CD4-positive, alpha-beta T cell treated with Interleukin-10 for 1 hour (primary cell): ENCODE data around the gene COL25A1.
A peak's percentile ranks its signal among the peaks of the same experiment; 100 is the strongest.
"Not testable (repeated sequence)": the region's sequence is repeated elsewhere in the genome, so short reads cannot be mapped to it uniquely, and the experiment has no call there.

Source experiments
- DNase-seq: peaks from one replicate; pipeline ENCODE4 v3.0.0-alpha.2; 2020

The COL25A1 gene

DNA sequence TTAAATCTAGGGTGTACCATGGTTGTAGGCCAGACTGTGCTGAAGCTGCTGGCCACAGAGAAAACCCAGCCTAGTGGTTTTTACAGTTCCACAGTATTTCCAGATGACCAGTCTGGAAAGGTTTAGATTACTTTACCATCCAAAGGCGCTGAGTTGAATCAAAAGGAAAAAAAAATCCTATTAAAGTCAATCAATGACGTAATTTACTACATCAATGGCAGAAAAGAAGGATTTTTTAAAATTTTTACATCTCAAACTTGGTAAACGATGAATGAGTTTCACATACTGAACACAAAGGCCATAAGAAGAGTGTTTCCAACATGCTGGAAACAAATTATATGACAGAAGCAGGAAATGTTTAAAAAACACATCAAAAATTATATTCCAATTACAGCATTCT lies 409.0 kb downstream of the COL25A1 start:
- no peak for DNase-seq

DNA sequence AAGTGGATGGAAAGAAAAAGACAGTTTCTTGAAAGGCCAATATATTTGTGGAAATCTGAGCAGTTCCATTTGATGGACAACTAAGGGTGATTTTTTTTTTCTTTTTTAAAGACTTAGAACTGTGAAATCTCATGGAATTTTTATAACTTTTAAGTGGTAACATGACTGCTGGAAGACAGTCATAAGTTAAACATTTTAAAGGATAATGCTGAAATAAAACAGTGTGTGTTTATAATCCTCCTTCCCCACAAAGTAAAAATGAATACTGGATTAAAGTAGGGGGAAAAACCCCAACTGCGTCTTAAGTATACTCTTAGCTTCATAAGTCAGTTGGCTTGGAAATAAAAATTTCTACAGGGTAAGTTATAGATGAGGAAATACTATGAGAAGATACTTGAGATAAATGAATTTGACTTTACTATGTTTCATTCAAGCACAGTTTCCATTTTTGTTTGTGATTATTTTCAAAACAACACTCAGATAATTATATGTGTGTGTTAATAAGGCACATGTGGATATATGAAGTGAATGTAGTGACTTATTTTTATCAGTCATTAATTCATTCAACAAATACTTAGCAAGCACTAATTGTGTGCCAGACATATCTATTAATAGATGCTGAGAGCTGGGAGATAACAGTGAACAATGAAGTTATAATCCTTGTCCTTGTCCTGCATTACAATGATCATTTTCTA lies 410.4 kb downstream of the COL25A1 start:
- no peak for DNase-seq

DNA sequence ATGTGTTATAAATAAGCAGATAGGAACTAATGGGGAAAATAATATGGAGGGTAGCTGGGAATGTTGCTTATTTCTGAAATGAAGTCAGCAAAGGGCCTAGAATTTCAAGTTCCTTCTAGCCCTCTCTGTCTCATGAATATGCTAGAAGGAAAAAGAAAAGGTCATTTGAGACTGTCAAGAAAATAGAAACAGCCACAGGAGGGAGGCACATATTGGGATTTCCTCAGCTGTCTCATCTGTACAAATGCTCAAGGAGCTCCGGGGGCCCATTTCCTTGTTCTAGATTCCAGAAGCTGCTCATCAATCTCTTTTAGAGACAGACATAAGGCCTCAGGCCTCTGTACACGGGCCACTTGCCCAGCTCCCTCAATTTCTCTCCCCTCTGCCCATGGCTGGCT lies 412.0 kb downstream of the COL25A1 start:
- no peak for DNase-seq

- DNase-seq = no peak
Measured at GRCh38 chr4:108889696-108890483, 412.6 kb downstream of the COL25A1 start.

DNA sequence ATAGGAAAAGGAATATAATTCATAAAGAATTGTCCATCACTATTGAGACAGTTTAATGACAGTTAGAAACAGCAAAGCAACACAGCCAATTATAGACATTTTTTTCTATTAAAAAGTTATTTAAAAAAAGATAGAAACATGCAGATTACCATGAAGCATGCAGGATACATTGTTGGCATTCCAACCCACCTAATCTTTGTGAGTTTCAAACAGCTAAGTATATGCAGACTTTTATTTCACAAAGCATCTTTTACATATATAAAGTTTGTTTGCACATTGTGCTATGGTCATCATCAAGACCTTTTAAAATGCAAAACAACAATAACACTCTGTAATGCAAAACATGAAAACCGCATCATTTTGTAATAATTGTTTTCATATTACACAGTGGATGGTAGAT lies 413.7 kb downstream of the COL25A1 start:
- DNase-seq = no peak

DNA sequence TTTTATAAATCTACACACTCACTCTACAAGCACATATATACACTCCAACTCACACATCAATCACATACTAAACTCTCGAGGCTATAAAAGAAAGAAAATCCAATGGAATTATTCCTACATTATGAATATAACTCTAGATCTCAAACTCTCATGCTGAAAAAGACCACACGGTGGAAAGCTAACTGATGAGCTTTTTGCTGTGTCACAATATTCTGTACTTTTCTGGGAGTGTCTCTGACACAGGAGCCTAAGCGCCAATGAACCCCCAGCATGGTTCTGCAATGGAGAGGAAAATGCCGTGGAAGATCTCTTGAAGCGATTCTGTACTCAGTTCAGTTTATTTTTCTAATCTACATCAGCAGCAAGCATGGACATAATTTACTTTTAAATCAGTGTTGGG lies 415.4 kb downstream of the COL25A1 start:
- no peak for DNase-seq

DNA sequence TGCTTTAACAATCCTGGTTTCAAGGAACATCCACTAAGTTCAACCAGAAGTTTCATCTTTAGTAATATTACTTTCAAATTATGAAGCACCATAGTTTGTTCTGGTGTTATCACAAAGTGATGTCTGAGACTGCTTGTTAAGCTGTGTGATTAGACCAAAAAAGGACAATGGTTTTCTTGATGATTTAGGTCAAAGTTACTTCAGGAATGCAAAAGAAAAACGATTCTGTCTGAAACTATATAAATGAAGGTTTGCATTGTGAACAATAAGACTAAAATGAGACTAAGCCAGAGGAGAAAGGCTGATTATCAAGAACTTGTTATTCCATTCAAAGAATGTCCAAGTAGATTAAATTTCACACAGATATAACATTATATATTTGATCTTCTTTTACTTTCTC lies 417.2 kb downstream of the COL25A1 start:
- DNase-seq = no peak

DNA sequence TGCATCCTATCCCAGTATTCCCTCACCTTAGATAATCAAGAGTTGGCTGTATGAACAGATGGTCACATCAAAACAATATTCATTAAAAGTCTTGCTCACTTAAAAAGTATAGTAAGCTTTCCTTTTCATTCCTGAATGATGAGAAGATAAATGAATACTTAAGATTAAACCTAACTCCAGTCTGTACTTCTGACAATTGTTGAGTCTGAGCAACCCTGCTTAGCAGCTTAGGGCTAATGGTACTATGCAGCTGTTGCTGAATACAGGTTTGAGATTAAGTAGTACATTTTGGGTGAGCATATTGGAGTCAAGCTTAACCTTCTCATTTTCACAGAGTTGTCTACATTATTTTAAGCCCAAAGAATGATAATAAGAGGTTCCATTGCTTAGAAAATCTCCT lies 417.9 kb downstream of the COL25A1 start:
- no peak for DNase-seq

DNA sequence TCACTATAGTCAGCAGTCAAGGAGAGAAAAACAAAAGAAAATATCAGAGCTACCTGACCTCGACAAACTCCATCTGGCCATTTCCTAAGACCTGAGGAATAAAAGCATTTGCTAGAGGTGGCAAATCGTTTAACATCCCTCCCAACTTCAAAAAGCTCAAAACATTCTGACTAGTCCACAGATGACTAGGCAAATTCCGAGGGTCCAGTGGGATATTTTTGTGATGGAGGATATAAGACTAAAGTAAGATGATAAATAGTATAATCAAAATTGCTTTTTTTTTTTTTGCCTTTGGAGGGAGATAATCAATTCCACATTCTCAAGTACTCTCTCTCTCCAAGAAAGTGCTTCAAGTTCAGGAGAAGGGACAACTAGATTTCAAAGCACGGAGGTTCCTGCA lies 420.5 kb downstream of the COL25A1 start:
- no peak for DNase-seq

- no peak for DNase-seq
Measured at GRCh38 chr4:108881190-108881589, 421.3 kb downstream of the COL25A1 start.

GRCh38 chr4:108878806-108879205 lies 423.7 kb downstream of the COL25A1 start:
- no peak for DNase-seq

GRCh38 chr4:108877821-108878220 lies 424.6 kb downstream of the COL25A1 start:
- no peak for DNase-seq

DNA sequence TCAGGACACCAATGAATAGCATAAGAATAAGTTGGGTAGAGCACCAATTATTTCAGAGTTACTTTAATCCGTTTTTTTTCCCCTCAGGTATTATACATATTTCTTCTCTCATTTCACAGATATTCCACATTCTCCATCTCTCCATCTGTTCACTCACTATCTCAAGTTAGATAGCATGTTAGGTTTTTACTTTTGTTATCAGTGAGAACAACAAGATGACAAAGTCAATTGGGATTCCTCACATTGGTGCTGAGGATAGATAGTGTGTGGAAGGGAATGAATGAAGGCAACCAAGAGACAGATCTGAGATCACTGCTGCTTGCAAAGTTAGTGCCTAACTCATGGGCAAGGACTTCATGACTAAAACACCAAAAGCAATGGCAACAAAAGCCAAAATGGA lies 427.7 kb downstream of the COL25A1 start:
- DNase-seq = no peak

- not testable (repeated sequence) for DNase-seq
Measured at GRCh38 chr4:108869970-108870369, 432.5 kb downstream of the COL25A1 start.

DNA sequence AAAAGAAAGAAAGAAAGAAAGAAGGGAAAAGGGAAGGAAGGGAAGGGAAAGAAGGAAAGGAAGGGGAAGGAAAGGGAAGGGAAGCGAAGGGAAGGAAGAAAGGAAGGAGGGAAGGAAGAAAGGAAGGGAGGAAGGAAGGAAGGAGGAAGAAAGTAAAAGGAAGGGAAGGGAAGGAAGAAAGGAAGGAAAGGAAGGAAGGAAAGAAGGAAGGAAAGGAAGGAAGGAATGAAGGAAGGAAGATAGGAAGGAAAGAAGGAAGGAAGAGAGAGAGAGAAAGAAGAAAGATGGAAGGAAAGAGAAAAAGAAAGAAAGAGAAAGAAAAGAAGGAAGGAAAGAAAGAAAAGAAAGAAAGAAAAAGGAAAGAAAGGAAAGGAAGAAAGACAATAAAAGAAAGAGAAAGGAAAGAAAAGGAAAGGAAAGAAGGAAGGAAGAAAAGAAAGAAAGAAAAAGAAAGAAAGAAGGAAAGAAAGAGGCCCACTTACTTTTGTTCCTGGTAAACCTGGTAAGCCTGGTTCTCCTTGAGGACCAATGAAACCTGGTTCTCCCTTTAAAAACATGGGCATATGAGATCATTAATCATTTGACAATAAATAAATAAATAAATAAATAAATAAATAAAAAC lies 433.7 kb downstream of the COL25A1 start:
- DNase-seq = no peak

DNA sequence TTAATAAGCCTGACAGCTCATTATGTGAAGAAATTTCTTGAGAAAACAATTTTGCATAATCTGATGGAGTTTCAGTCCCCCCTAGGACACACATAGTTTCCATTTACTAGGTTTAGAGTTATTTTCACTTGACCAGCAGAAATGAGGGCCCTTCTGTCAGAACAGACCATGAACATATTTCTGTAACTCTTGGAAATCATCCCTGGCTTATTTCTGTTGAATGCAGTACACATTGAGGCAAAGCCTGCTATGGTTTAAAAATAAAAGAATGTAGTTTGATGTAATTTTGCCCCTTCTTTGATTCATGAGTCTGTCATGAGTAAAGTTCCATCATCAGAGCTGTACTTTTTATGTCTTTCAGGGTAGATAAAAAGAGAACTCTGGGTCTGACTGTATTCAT lies 435.0 kb downstream of the COL25A1 start:
- no peak for DNase-seq

DNA sequence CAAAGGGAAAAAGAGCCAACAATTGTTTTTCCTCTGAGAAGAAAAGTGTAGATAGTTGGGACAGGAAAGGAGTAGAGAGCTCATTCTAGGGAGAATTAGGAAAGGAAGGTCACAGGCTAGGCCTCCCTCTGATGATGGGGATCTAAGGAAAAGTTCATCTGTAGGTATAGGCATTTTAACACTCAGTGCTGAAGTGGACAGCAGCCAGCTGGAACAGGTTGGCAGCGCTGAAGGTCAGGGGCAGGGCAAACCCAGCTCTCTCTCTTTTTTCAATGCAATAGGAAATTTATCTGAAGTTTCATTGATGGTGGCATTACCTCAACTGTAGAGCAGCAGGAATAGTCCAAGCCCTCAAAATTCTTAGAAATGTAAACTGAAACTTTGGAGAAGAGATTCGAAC lies 441.1 kb downstream of the COL25A1 start:
- DNase-seq = no peak

GRCh38 chr4:108854786-108855185 lies 447.7 kb downstream of the COL25A1 start:
- no peak for DNase-seq

DNA sequence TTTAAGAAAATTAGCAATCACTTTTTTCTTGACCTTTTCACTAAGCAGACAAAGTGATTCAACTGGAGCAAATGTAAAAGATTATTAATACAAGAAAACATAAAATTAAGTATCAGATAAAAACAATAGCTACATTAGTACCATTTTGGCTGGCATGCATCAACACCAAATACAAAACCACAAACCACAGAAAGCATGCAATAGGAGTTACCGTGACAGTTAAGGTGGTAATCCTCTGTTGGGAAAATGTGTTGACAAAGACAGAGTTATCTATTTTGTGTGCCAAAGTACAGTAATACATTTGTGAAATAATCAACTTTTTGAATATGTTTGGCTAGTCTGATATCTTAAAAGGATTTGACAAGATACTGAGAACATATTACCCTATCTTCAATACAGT lies 449.8 kb downstream of the COL25A1 start:
- DNase-seq = no peak

DNA sequence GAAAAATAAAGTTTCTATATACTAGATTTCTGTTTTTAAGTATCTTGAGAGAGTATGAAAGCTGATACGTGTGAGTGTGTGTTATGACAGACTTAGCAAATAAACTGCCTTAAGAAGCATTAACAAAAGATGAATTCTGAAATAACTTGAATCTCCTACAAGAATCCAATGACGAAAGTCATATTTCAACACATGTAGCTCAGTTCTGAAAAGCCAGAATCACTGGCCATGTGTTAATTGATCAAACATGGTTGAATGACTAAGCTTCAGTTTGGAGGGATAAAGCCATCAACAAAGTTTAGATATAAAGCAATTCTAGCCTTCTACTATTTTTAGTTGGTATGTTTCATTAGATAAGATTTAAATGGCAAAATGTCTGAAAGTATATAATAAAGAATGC lies 451.1 kb downstream of the COL25A1 start:
- no peak for DNase-seq

GRCh38 chr4:108850219-108850649 lies 452.2 kb downstream of the COL25A1 start:
- no peak for DNase-seq

DNA sequence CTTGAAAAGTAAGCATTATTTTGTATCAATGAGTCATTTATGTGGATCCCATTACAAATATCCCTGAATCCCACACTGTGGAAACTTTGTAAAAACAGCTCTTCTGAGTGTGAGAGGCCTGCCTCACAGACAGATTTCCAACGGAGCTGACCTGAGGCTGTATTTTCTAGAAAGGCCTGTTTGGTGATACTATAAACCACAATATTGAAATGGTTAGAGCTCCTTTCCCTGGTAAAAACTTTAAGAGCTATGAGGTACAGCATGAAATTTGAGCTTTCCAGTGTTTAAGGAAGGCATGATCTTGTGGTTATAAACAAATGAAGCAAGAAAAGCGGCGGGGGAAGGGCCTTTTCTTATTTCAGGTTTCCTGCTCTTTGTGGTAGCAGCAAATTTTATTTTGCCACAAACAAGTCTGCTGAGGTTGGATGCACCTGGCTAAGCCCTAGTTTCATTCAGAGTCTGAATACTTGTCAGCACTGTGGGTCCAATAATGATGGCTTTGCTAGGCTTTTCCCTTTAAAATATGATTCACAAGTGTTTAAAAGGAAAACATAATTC lies 452.8 kb downstream of the COL25A1 start:
- peak; percentile 4 for DNase-seq

- no peak for DNase-seq
Measured at GRCh38 chr4:108846568-108846967, 455.9 kb downstream of the COL25A1 start.
